HepG2 (cell line): ENCODE measurements around the gene DENND10. TPM values are rescaled to one million over a fixed set of nuclear protein-coding genes. Genes with fewer than 3 reads are reported as not detected.

Experiments
- ATAC-seq: fragments of 200-7000 bp; cut with Tn5 transposase; 3 replicates; pipeline ENCODE4 v1.9.1; 2020; ENCODE audit warnings: mild to moderate bottlenecking, moderate library complexity
- BruUV-seq: library from RNA; stranded (reverse); fragments of 400-500 nt; replicated peaks from 2 replicates; lab custom pipeline; 2021; lab: Mats Ljungman, UMichigan
- CTCF ChIA-PET: fragments of 300-600 bp; formaldehyde crosslinking; extraction: SDS; loops from one replicate; lab custom pipeline; 2021; ENCODE audit warnings: low total read pairs, inconsistent platforms, low intra/inter-chr PET ratio; lab: Yijun Ruan, JAX
- POLR2A ChIA-PET: fragments of 350-600 bp; sonication (Branson Sonifier 250); formaldehyde crosslinking; loops from one replicate; lab custom pipeline; 2020; ENCODE audit warnings: antibody characterized with exemption, inconsistent platforms; lab: Yijun Ruan, JAX
- DNase-seq: peaks from one replicate; pipeline ENCODE4 v3.0.0-alpha.2; 2015; ENCODE audit warnings: low spot score
- FAIRE-seq: peaks from 3 replicates; lab custom pipeline; 2011; peaks lifted over from hg19 to GRCh38; lab: Jason Lieb, UNC
- H2AFZ ChIP-seq: one replicate; pipeline ENCODE4 v1.6.1; 2011; ENCODE audit warnings: low read length, inconsistent platforms
- H3K27ac ChIP-seq: fragments of 300-600 bp; 3 replicates; pipeline ENCODE4 v1.8.0; 2011; ENCODE audit warnings: mixed run types, mild to moderate bottlenecking, mixed read lengths, low read length, inconsistent platforms; ENCODE audit not compliant: insufficient read depth; ENCODE audit errors: extremely low read length
- H3K27me3 ChIP-seq, 2 experiments: fragments of 200-600 bp in 1 of 2; 2 replicates in 1 of 2; 3 replicates in 1 of 2; pipeline versions ENCODE4 v1.6.0 to v1.8.0; 2011; ENCODE audit warnings: low read length in 2 of 2, mild to moderate bottlenecking in 2 of 2, moderate library complexity in 2 of 2, inconsistent platforms in 1 of 2; ENCODE audit not compliant: insufficient read depth in 2 of 2, control insufficient read depth in 1 of 2
- H3K36me3 ChIP-seq, 2 experiments: fragments of 200-600 bp in 1 of 2; replicated peaks in 1 of 2; 2 replicates in 1 of 2; 3 replicates in 1 of 2; pipeline versions ENCODE4 v1.5.1 to v1.8.0; 2011; ENCODE audit warnings: low read length in 2 of 2, inconsistent platforms in 1 of 2; ENCODE audit not compliant: insufficient read depth in 2 of 2, control insufficient read depth in 1 of 2
- H3K4me1 ChIP-seq: 2 replicates; pipeline ENCODE4 v1.5.1; 2012; ENCODE audit warnings: low read length, inconsistent platforms; ENCODE audit not compliant: insufficient read depth
- H3K4me2 ChIP-seq: 2 replicates; pipeline ENCODE4 v1.6.0; 2011; ENCODE audit warnings: low read depth, low read length, inconsistent platforms
- H3K4me3 ChIP-seq, 3 experiments: fragments of 200-600 bp in 1 of 3; sonication (generic), shearing (Covaris generic) in 1 of 3; replicated peaks in 1 of 3; 2 replicates each; pipeline ENCODE4 v1.5.1; 2011 to 2016; ENCODE audit warnings: low read length in 3 of 3, inconsistent platforms in 2 of 3, low read depth in 2 of 3, mild to moderate bottlenecking in 2 of 3, control low read depth in 1 of 3, mixed read lengths in 1 of 3; ENCODE audit not compliant: insufficient read depth in 1 of 3
- H3K79me2 ChIP-seq: one replicate; pipeline ENCODE4 v1.6.1; 2011; ENCODE audit warnings: low read length, inconsistent platforms; ENCODE audit not compliant: insufficient read depth
- H3K9ac ChIP-seq: 2 replicates; pipeline ENCODE4 v1.6.0; 2011; ENCODE audit warnings: mild to moderate bottlenecking, low read depth, low read length, inconsistent platforms; ENCODE audit not compliant: insufficient read depth
- H3K9me3 ChIP-seq: 2 replicates; pipeline ENCODE4 v1.5.1; 2012; ENCODE audit warnings: mild to moderate bottlenecking, low read length
- H4K20me1 ChIP-seq: 2 replicates; pipeline ENCODE4 v1.6.0; 2011; ENCODE audit warnings: inconsistent platforms, mild to moderate bottlenecking, low read length, moderate library complexity; ENCODE audit not compliant: insufficient read depth
- AKAP8 ChIP-seq: sonication (generic); formaldehyde crosslinking; IDR thresholded peaks from 2 replicates; pipeline ENCODE4 v1.5.1; 2020; ENCODE audit warnings: mild to moderate bottlenecking, missing genetic modification reagents
- EED ChIP-seq: sonication (generic); formaldehyde crosslinking; IDR thresholded peaks from 2 replicates; pipeline ENCODE4 v1.5.0; 2020; ENCODE audit warnings: mild to moderate bottlenecking, missing genetic modification reagents
- FOSL2 ChIP-seq: sonication (generic); formaldehyde crosslinking; IDR thresholded peaks from 2 replicates; pipeline ENCODE4 v1.4.0; 2020; ENCODE audit warnings: missing genetic modification reagents
- FOXJ3 ChIP-seq: sonication (generic); formaldehyde crosslinking; IDR thresholded peaks from 2 replicates; pipeline ENCODE4 v1.4.0; 2020; ENCODE audit warnings: missing genetic modification reagents, mild to moderate bottlenecking, borderline replicate concordance
- GATAD2A ChIP-seq: IDR thresholded peaks from 2 replicates; pipeline ENCODE4 v1.6.1; 2016
- ISX ChIP-seq: sonication (generic); formaldehyde crosslinking; conservative IDR thresholded peaks from 2 replicates; pipeline ENCODE4 v1.5.0; 2020; ENCODE audit warnings: missing genetic modification reagents
- NFRKB ChIP-seq: fragments of 450-650 bp; IDR thresholded peaks from 2 replicates; pipeline ENCODE4 v1.6.1; 2017
- PCBP1 ChIP-seq: fragments of 200-400 bp; formaldehyde crosslinking; IDR thresholded peaks from 2 replicates; pipeline ENCODE4 v1.6.1; 2017; ENCODE audit warnings: mild to moderate bottlenecking, low read depth, low read length, borderline replicate concordance
- SMAD1 ChIP-seq: sonication (generic); formaldehyde crosslinking; IDR thresholded peaks from 2 replicates; pipeline ENCODE4 v1.4.0; 2020; ENCODE audit warnings: missing genetic modification reagents, low read depth, mild to moderate bottlenecking, borderline replicate concordance
- ZNF350 ChIP-seq: sonication (generic); formaldehyde crosslinking; IDR thresholded peaks from 2 replicates; pipeline ENCODE4 v1.4.0; 2020; ENCODE audit warnings: mild to moderate bottlenecking, low read depth, missing genetic modification reagents, borderline replicate concordance
- ZNF510 ChIP-seq: sonication (generic); formaldehyde crosslinking; IDR thresholded peaks from 2 replicates; pipeline ENCODE4 v1.4.0; 2020; ENCODE audit warnings: low read depth, mild to moderate bottlenecking, missing genetic modification reagents
- ZNF616 ChIP-seq: sonication (generic); formaldehyde crosslinking; IDR thresholded peaks from 2 replicates; pipeline ENCODE4 v1.5.0; 2020; ENCODE audit warnings: low read depth, mild to moderate bottlenecking, missing genetic modification reagents
- ZNF766 ChIP-seq: sonication (generic); formaldehyde crosslinking; IDR thresholded peaks from 2 replicates; pipeline ENCODE4 v1.5.0; 2020; ENCODE audit warnings: missing genetic modification reagents, borderline replicate concordance
- WGBS: methylation state at CpG from one replicate; pipeline ENCODE4 v1.1.6; 2017; ENCODE audit warnings: low lambda C conversion rate; 5-methylcytosine and 5-hydroxymethylcytosine counted together
- in situ Hi-C: cut with HindIII; loops from 2 replicates; pipeline ENCODE4 v1.10.0; 2017; ENCODE audit warnings: low pct_unique_long_range_greater_than_20kb; ENCODE audit not compliant: extremely low pct_ligation_motif_present
- intact Hi-C: fragments of 100-400 bp; cut with micrococcal nuclease; formaldehyde crosslinking; loops from one replicate; pipeline ENCODE4 v1.10.0; 2022; ENCODE audit not compliant: unreplicated experiment
- polyA plus RNA-seq, 8 experiments: library from polyadenylated mRNA; depleted of rRNA in 3 of 8; stranded (reverse) in 7 of 8; unstranded in 1 of 8; fragments of >200 nt; fragmentation: Illumina TruSeq in 4 of 8; extraction: Trizol in 4 of 8; gene quantifications; 2 replicates each; pipeline versions ENCODE4 v1.2.1 to v1.2.3, GENCODE V29; 2011 to 2016; ENCODE audit warnings: low read depth in 4 of 8, missing spikeins in 1 of 8, mixed read lengths in 1 of 8; ENCODE audit not compliant: insufficient read depth in 1 of 8
- total RNA-seq, 5 experiments: library from RNA; depleted of rRNA; stranded (reverse); fragments of >200 nt; fragmentation: Illumina TruSeq; extraction: Trizol; gene quantifications; 2 replicates each; pipeline ENCODE4 v1.2.3, GENCODE V29; 2016; ENCODE audit warnings: low read depth in 1 of 5
- TF ChIP-seq, protein P1 (sequence below): sonication (generic); formaldehyde crosslinking; IDR thresholded peaks from 2 replicates; pipeline ENCODE4 v1.5.1; 2020; ENCODE audit warnings: mild to moderate bottlenecking, moderate library complexity, missing genetic modification reagents
- TF ChIP-seq, protein P2 (sequence below): sonication (generic); formaldehyde crosslinking; IDR thresholded peaks from 2 replicates; pipeline ENCODE4 v1.5.0; 2020; ENCODE audit warnings: mild to moderate bottlenecking, missing genetic modification reagents
- TF ChIP-seq, protein P3 (sequence below): sonication (generic); formaldehyde crosslinking; IDR thresholded peaks from 2 replicates; pipeline ENCODE4 v1.4.0; 2020; ENCODE audit warnings: mild to moderate bottlenecking, missing genetic modification reagents
- TF ChIP-seq, protein P4 (sequence below): sonication (generic); formaldehyde crosslinking; IDR thresholded peaks from 2 replicates; pipeline ENCODE4 v1.4.0; 2020; ENCODE audit warnings: missing genetic modification reagents, borderline replicate concordance

DENND10 gene
- total and polyA plus RNA-seq, 2 of the 13 experiments (the other 11 are each of a cell fraction or from before 2014, with no cell fraction given), result 43.7 to 78.8 TPM

DNA sequence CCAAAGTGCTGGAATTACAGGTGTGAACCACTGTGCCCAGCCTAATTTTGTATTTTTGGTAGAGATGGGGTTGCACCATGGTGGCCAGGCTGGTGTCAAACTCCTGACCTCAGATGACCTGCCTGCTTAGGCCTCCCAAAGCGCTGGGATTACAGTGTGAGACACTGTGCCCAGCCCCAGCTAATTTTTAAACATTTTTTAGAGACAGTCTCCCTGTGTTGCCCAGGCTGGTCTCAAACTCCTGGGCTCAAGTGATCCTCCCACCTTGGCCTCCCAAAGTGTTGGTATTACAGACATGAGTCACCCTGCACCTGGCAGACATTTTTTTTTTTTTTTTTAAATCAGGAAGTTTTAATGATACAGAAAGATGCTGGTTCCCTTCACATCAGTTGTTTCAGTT, 15.5 kb downstream of the DENND10 start:
- H4K20me1 ChIP-seq, result no peaks in the 10 kb centered on the region
- H3K79me2 ChIP-seq, result no peaks in the 10 kb centered on the region
- no CpG with 5 or more reads among the region's 1 CpG for WGBS
- no peak overlapping the region for H2AFZ ChIP-seq
- H3K4me3 ChIP-seq, result no peak overlapping the region
- ATAC-seq (no peak), FAIRE-seq (no peak), DNase-seq (no peak)
- BruUV-seq, result no TSS peak
- no peak for TF ChIP-seq ZNF616 (CRISPR knock-in tag)
- TF ChIP-seq, protein P1, sequence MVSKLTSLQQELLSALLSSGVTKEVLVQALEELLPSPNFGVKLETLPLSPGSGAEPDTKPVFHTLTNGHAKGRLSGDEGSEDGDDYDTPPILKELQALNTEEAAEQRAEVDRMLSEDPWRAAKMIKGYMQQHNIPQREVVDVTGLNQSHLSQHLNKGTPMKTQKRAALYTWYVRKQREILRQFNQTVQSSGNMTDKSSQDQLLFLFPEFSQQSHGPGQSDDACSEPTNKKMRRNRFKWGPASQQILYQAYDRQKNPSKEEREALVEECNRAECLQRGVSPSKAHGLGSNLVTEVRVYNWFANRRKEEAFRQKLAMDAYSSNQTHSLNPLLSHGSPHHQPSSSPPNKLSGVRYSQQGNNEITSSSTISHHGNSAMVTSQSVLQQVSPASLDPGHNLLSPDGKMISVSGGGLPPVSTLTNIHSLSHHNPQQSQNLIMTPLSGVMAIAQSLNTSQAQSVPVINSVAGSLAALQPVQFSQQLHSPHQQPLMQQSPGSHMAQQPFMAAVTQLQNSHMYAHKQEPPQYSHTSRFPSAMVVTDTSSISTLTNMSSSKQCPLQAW (CRISPR knock-in tag), result no peak
- TF ChIP-seq ISX (CRISPR knock-in tag), result no peak
- TF ChIP-seq EED (CRISPR knock-in tag), result no peak
- TF ChIP-seq PCBP1, result no peak
- no peak for TF ChIP-seq NFRKB
- no peak for TF ChIP-seq FOXJ3
- TF ChIP-seq ZNF350, result no peak
- TF ChIP-seq, protein P2, sequence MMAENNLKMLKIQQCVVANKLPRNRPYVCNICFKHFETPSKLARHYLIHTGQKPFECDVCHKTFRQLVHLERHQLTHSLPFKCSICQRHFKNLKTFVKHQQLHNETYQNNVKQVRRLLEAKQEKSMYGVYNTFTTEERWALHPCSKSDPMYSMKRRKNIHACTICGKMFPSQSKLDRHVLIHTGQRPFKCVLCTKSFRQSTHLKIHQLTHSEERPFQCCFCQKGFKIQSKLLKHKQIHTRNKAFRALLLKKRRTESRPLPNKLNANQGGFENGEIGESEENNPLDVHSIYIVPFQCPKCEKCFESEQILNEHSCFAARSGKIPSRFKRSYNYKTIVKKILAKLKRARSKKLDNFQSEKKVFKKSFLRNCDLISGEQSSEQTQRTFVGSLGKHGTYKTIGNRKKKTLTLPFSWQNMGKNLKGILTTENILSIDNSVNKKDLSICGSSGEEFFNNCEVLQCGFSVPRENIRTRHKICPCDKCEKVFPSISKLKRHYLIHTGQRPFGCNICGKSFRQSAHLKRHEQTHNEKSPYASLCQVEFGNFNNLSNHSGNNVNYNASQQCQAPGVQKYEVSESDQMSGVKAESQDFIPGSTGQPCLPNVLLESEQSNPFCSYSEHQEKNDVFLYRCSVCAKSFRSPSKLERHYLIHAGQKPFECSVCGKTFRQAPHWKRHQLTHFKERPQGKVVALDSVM (CRISPR knock-in tag), result peak; percentile 80
- TF ChIP-seq, protein P3, sequence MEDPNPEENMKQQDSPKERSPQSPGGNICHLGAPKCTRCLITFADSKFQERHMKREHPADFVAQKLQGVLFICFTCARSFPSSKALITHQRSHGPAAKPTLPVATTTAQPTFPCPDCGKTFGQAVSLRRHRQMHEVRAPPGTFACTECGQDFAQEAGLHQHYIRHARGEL, result no peak
- no peak for TF ChIP-seq ZNF766 (CRISPR knock-in tag)
- TF ChIP-seq FOSL2 (CRISPR knock-in tag), result peak; percentile 63
- no peak for TF ChIP-seq SMAD1
- TF ChIP-seq, protein P4, sequence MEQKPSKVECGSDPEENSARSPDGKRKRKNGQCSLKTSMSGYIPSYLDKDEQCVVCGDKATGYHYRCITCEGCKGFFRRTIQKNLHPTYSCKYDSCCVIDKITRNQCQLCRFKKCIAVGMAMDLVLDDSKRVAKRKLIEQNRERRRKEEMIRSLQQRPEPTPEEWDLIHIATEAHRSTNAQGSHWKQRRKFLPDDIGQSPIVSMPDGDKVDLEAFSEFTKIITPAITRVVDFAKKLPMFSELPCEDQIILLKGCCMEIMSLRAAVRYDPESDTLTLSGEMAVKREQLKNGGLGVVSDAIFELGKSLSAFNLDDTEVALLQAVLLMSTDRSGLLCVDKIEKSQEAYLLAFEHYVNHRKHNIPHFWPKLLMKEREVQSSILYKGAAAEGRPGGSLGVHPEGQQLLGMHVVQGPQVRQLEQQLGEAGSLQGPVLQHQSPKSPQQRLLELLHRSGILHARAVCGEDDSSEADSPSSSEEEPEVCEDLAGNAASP, result peak; percentile 66; the same call in 1 of the 2 replicates
- TF ChIP-seq AKAP8 (CRISPR knock-in tag), result no peak
- TF ChIP-seq GATAD2A (CRISPR knock-in tag), result no peak
- no peak for TF ChIP-seq ZNF510 (CRISPR knock-in tag)
- H3K9me3 ChIP-seq, result no peaks in the 10 kb centered on the region
- 0 out of 2 replicates have a peak overlapping the region, but pooled peaks have one; percentile 65 for H3K9ac ChIP-seq
- CTCF ChIA-PET, result no interaction called here
- H3K4me2 ChIP-seq, result peak overlapping the region; percentile 46; the same call in 1 of the 2 replicates
- intact Hi-C loops, result no loop called here
- POLR2A ChIA-PET, result interaction anchor here (0.8 to 6.4 kb wide), 5 partner anchors 15 to 46 kb away, joined by 4 to 40 read pairs (median 5); partner anchors contain the start of genes DENND10, EIF3A and SFXN4
- peaks cover 66% of the 10 kb centered on the region for H3K4me1 ChIP-seq
- H3K36me3 ChIP-seq, result peaks cover 7 to 24% of the 10 kb centered on the region in 2 experiments
- no peaks in the 10 kb centered on the region for H3K27me3 ChIP-seq
- H3K27ac ChIP-seq, result peak overlapping the region; percentile 95
- in situ Hi-C loops, result no loop called here
